Inferior parietal cortex (tissue), 1 donor: Measurements from ENCODE around the gene METTL9.
"Not testable (repeated sequence)": the region's sequence is repeated elsewhere in the genome, so short reads cannot be mapped to it uniquely, and the experiment has no call there.

Experiments
- DNase-seq: peaks from one replicate; pipeline ENCODE4 v3.0.0-alpha.2; 2016; ENCODE audit errors: extremely low spot score

Gene METTL9

GRCh38 chr16:21637032-21637968, 37.9 kb downstream of the METTL9 start:
- DNase-seq: no peak

GRCh38 chr16:21638573-21638975, 39.2 kb downstream of the METTL9 start:
- no peak for DNase-seq

GRCh38 chr16:21639493-21639892, 40.1 kb downstream of the METTL9 start:
- DNase-seq: no peak

- no peak for DNase-seq
Measured at GRCh38 chr16:21641916-21642315, 42.5 kb downstream of the METTL9 start.

- DNase-seq: no peak
Measured at GRCh38 chr16:21642861-21643260, 43.5 kb downstream of the METTL9 start.

- DNase-seq: no peak
Measured at GRCh38 chr16:21643785-21644184, 44.4 kb downstream of the METTL9 start.

- no peak for DNase-seq
Measured at GRCh38 chr16:21644674-21645073, 45.3 kb downstream of the METTL9 start.

GRCh38 chr16:21645261-21645721, 45.9 kb downstream of the METTL9 start:
- no peak for DNase-seq

GRCh38 chr16:21646091-21646490, 46.7 kb downstream of the METTL9 start:
- no peak for DNase-seq

- no peak for DNase-seq
Measured at GRCh38 chr16:21646721-21647561, 47.6 kb downstream of the METTL9 start.

- DNase-seq: no peak
Measured at GRCh38 chr16:21647562-21648164, 48.3 kb downstream of the METTL9 start.

GRCh38 chr16:21649826-21650406, 50.5 kb downstream of the METTL9 start:
- DNase-seq: not testable (repeated sequence)

GRCh38 chr16:21650521-21650920, 51.1 kb downstream of the METTL9 start:
- no peak for DNase-seq

GRCh38 chr16:21651515-21651914, 52.1 kb downstream of the METTL9 start:
- DNase-seq: no peak

GRCh38 chr16:21652453-21652852, 53.1 kb downstream of the METTL9 start, which contains the start of gene IGSF6:
Gene IGSF6, minus strand, starts transcription at chr16:21652608. Its CDS starts 10 bp downstream, at chr16:21652598.
- DNase-seq: no peak

- no peak for DNase-seq
Measured at GRCh38 chr16:21653571-21653970, 54.2 kb downstream of the METTL9 start.

- DNase-seq: no peak
Measured at GRCh38 chr16:21654466-21654865, 55.1 kb downstream of the METTL9 start.

GRCh38 chr16:21654881-21655280, 55.5 kb downstream of the METTL9 start:
- no peak for DNase-seq

GRCh38 chr16:21656795-21657768, 57.7 kb downstream of the METTL9 start:
- DNase-seq: peak; percentile 82

GRCh38 chr16:21659124-21659523, 59.7 kb downstream of the METTL9 start:
- no peak for DNase-seq
